GM21619 (cell line): ENCODE data around the gene CCDC136.

Experiments
- ATAC-seq: cut with Tn5 transposase; IDR thresholded peaks from one replicate; pipeline ENCODE4 v1.9.1; 2021; ENCODE audit not compliant: unreplicated experiment

Gene CCDC136

GRCh38 chr7:128791121-128791971 lies at the start of gene CCDC136:
TSS of gene CCDC136 (plus strand) at chr7:128791968. CDS start at chr7:128792412, 444 bp downstream.
- ATAC-seq, result peak; percentile 88

- ATAC-seq, result no peak
These were observed 49.6 kb upstream of the CCDC136 start for GRCh38 chr7:128742206-128742605.

GRCh38 chr7:128743112-128743772 lies 48.5 kb upstream of the CCDC136 start:
- ATAC-seq, result no peak

GRCh38 chr7:128744366-128744905 lies 47.3 kb upstream of the CCDC136 start:
- ATAC-seq, result no peak

GRCh38 chr7:128745706-128746105 lies 46.1 kb upstream of the CCDC136 start:
- ATAC-seq, result no peak

- no peak for ATAC-seq
These were observed 44.3 kb upstream of the CCDC136 start for GRCh38 chr7:128747327-128748079.

- no peak for ATAC-seq
These were observed 39.5 kb upstream of the CCDC136 start for GRCh38 chr7:128752251-128752650.

- no peak for ATAC-seq
These were observed 36.5 kb upstream of the CCDC136 start for GRCh38 chr7:128755075-128755818.

GRCh38 chr7:128755819-128756476 lies 35.8 kb upstream of the CCDC136 start:
- no peak for ATAC-seq

- ATAC-seq, result no peak
These were observed 34.6 kb upstream of the CCDC136 start for GRCh38 chr7:128757203-128757602.

- ATAC-seq, result no peak
These were observed 33.2 kb upstream of the CCDC136 start for GRCh38 chr7:128758553-128758952.

GRCh38 chr7:128759242-128759641 lies 32.5 kb upstream of the CCDC136 start:
- no peak for ATAC-seq

- ATAC-seq, result no peak
These were observed 28.2 kb upstream of the CCDC136 start for GRCh38 chr7:128763541-128763940.

- ATAC-seq, result no peak
These were observed 24.2 kb upstream of the CCDC136 start for GRCh38 chr7:128767475-128768110.

GRCh38 chr7:128770233-128770632 lies 21.5 kb upstream of the CCDC136 start:
- no peak for ATAC-seq

GRCh38 chr7:128773604-128774003 lies 18.2 kb upstream of the CCDC136 start:
- no peak for ATAC-seq

GRCh38 chr7:128774029-128774689 lies 17.6 kb upstream of the CCDC136 start:
- ATAC-seq, result no peak

- ATAC-seq, result no peak
These were observed 16.8 kb upstream of the CCDC136 start for GRCh38 chr7:128774921-128775320.
